C4-2B (cell line): ENCODE measurements around the gene APBB3.

Experiments
- H3K27ac ChIP-seq: fragments of 450-650 bp; 2 replicates; pipeline ENCODE4 v1.5.1; 2017
- ZFX ChIP-seq: fragments of 450-650 bp; IDR thresholded peaks from 2 replicates; pipeline ENCODE4 v1.6.1; 2017
- TF ChIP-seq, protein P1 (sequence below): fragments of 450-650 bp; conservative IDR thresholded peaks from 2 replicates; pipeline ENCODE4 v1.5.1; 2017; ENCODE audit warnings: mild to moderate bottlenecking

Gene APBB3

DNA sequence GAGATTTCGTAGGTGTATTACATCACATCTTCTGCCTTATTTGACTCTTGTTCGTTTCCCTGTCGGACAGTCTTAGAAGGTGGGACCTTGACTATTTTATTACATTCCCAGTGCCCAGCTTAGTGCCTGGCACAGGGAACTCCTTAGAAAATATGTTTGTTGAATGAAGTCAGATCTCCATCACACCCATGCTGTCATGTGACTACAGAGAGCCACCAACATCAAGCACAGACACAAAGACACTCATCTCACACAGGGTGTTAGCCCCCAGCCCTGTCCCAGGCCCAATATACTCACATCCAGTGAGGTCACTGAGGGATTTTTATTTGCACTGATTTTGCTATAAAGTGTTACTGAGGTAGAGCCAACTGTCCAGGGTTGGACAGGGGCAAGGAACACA, 6.4 kb downstream of the APBB3 start:
- H3K27ac ChIP-seq = peak overlapping the region; percentile 85
- TF ChIP-seq, protein P1, sequence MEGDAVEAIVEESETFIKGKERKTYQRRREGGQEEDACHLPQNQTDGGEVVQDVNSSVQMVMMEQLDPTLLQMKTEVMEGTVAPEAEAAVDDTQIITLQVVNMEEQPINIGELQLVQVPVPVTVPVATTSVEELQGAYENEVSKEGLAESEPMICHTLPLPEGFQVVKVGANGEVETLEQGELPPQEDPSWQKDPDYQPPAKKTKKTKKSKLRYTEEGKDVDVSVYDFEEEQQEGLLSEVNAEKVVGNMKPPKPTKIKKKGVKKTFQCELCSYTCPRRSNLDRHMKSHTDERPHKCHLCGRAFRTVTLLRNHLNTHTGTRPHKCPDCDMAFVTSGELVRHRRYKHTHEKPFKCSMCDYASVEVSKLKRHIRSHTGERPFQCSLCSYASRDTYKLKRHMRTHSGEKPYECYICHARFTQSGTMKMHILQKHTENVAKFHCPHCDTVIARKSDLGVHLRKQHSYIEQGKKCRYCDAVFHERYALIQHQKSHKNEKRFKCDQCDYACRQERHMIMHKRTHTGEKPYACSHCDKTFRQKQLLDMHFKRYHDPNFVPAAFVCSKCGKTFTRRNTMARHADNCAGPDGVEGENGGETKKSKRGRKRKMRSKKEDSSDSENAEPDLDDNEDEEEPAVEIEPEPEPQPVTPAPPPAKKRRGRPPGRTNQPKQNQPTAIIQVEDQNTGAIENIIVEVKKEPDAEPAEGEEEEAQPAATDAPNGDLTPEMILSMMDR = no peak
- TF ChIP-seq ZFX = no peak

DNA sequence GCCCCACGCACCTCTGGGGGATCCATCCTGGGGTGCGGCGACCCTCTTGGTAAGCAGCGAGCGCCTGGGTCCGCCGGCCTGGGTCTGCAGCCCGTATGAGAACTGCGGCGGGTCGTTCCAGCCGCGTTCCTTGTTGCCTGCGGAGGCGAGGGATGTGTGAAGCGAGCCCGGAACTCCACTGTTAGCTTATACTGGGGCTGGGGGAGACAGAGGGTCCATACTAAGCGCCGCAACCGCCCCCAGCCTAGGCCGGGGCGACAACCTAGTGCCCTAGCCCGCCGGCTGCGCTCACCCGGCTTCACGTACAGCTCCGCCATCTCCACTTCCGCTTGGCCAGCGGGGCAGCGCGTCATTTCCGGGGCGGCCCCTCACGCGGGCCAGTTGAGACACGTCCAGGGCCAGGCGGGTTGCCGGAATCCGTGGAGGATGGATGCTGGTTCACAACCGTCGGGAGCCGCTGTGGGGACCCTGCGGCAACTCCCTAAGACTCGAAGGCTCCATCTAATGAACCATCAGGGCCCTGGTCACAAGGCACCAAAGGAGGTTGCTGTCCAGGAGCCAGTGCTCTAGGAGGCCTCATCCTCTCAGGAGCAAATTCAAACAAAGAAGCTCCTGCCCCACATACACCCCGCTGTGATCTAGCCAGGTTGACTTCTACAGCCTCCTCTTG, 7.1 kb downstream of the APBB3 start, which contains the start of gene SRA1:
Gene SRA1, minus strand, starts transcription at position 338 of the 670 bp plus-strand sequence. Its CDS starts 21 bp downstream, at position 317.
- TF ChIP-seq, protein P1 = no peak
- TF ChIP-seq ZFX = peak; percentile 42; the same call in 1 of the 2 replicates
- H3K27ac ChIP-seq = peak within 1 kb of the TSS; percentile 85

DNA sequence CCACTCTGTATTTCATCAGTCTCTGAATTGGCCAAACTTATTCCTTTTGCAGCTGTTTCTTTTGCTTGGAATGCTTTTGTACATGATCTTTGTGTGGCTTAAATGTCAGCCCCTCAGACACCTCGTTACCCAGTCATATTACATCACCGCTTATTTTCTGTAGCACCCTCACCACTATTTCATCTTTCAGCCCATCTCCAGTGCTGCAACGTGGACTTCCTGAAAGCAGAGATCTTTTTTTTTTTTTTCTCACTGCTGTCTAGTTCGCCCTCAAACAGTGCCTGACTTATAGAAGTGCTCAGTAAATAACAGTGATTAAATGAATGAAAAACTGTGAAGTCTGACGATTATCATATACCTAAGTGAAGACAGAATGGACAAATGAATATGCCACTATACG, 8.0 kb downstream of the APBB3 start:
- TF ChIP-seq, protein P1 = no peak
- no peak for TF ChIP-seq ZFX
- peak overlapping the region; percentile 85 for H3K27ac ChIP-seq

DNA sequence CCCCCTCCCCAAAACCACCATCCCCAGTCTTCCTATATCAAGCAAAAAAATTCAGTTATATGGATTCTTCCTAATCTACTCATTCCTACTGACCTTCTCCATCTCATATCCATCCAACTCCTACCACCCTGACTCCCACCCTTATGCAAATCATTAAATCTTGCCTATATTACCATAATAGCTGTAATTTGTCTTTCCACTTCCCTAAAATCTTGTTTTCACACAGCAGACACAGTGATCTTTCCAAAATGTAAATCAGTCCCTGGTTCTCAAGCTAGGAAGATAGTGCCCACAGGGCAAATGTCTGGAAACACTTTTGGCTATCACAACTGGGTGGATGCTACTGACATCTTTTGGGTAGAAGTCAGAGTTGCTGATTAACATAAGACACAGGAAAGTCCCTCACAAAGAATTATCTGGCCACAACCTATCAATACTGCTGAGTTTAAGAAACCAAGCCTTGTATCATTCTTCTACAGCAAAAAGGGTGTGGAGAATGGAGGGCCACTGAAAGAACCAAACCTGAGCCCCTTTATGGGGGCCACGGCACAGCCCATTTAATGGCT, 8.6 kb downstream of the APBB3 start:
- no peak overlapping the region; the same call in 1 of the 2 replicates for H3K27ac ChIP-seq
- TF ChIP-seq ZFX = no peak
- TF ChIP-seq, protein P1 = no peak

DNA sequence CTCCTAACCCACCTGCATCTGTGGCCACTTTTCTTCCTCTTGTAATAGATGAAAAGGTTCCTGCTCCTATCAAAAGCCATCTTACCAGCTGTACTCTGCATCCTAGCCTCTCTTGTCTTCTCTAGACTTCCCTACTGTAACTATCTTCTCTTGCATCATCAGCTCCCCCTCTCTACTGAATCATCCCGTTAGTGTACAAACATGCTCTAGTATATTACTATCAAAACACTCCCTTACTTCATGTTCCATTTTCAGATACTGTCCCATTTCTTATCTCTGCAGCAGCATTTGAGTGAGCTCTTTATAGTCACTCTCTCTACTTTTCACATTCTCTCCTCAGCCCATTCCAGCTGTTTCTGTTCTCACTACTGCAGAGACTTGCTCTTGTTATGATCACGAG, 9.9 kb downstream of the APBB3 start:
- no peak for TF ChIP-seq ZFX
- TF ChIP-seq, protein P1 = no peak

DNA sequence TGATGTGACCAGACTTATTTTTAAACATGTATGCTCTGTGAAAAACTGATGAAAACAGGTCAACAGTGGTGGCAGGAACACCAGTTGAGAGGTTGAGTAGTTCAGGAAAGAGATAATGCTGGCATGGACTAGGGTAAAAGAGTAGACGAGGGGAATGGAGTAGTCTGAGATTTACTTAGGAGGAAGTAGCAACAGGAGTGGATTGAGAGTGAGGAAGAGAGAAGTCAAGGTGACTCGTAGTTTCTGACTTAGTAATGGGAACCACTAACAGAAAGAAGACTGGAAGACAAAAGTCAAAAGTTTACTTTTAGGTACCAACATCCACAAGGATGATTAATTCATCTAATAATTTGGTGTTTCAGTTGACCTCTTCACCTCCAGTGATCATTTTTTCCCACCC, 10.7 kb downstream of the APBB3 start:
- TF ChIP-seq, protein P1 = no peak
- TF ChIP-seq ZFX = no peak
- H3K27ac ChIP-seq = no peak overlapping the region

More for the DNA sequence above, 9.9 kb downstream of the APBB3 start:
- H3K27ac ChIP-seq = no peak overlapping the region

DNA sequence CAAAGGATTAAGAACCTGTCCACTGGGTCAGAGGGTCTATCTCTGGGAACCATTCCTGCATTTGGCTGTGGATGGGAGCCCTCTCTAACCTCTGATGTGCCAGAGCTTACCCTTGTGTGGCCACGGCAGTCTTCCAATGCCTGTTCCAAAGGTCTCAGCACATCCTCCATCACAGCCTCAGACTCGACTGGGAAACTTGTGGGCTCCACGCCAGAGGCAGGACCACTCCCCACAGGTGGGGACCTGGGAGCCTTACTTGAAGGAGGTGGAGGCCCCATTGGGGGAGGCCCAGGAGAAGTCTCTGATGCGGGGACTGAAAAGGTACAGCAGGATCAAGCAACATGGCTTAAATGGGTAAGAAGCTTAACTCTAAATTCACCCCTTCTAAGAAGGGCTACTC, 12.5 kb downstream of the APBB3 start:
- no peak for TF ChIP-seq ZFX
- TF ChIP-seq, protein P1 = no peak
- no peak overlapping the region for H3K27ac ChIP-seq
